ENCODE data around the gene MSH3.
"Not testable (repeated sequence)": the region's sequence is repeated elsewhere in the genome, so short reads cannot be mapped to it uniquely, and the experiment has no call there.

MSH3 gene

DNA sequence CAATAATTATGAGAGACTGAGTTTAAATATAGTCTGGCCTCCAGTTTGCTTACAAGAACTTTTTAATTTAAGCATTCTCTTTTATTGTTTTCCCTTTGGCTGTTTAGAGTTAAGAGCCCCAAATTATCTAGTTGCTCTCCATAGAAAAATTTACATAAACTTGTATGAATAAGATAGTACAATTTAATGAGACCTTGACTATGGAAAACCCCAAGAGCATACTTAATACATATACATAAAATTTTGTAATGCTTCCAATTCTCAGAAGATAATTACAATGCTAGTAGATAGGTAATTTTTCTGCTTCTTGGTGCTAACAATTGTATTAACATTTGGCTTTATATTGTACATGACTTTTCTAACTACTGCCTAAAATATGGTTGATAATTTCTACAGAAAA is 20.3 kb upstream of the MSH3 start:
- Mint-ChIP-seq H3K4me1 (no peaks in the 10 kb centered on the region), H3K27me3 (no peaks in the 10 kb centered on the region), H3K27ac (no peak overlapping the region), H3K9me3 (no peaks in the 10 kb centered on the region), H3K4me3 (no peak overlapping the region), H3K36me3 (peaks cover 73% of the 10 kb centered on the region)
- ATAC-seq = no peak

- no peak for ATAC-seq
- Mint-ChIP-seq H3K4me1 (no peaks in the 10 kb centered on the region), H3K27me3 (no peaks in the 10 kb centered on the region), H3K36me3 (peaks cover 89% of the 10 kb centered on the region), H3K27ac (no peak overlapping the region), H3K9me3 (no peaks in the 10 kb centered on the region), H3K4me3 (no peak overlapping the region)
Measured at GRCh38 chr5:80641353-80641752, 13.1 kb upstream of the MSH3 start.

DNA sequence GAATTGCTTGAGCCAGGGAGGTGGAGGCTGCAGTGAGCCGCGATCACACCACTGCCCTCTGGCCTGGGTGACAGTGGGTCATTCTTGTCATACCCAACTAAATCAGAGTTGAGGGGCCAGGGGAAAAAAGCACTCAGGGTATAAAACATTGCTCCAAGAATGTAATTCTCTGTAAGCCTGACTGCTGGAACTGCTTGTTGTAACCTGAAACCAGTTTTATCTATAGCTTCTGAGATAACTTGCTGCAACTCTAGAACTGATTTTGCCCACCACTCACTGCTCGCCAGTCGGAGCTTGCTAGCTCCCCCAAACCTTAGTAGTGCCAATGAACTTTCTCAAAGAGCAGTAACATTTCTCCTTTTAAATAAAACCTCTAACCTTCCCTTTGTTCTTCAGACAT is 9.6 kb upstream of the MSH3 start:
- Mint-ChIP-seq H3K27me3 (no peaks in the 10 kb centered on the region), H3K27ac (no peak overlapping the region), H3K36me3 (peaks cover 81% of the 10 kb centered on the region), H3K4me1 (peaks cover 6% of the 10 kb centered on the region), H3K4me3 (no peak overlapping the region), H3K9me3 (no peaks in the 10 kb centered on the region)
- ATAC-seq = no peak

GRCh38 chr5:80646926-80647325 is 7.5 kb upstream of the MSH3 start:
- no peak overlapping the region for H3K27ac Mint-ChIP-seq
- ATAC-seq = no peak
- no peaks in the 10 kb centered on the region for H3K9me3 Mint-ChIP-seq
- peaks cover 6% of the 10 kb centered on the region for H3K4me1 Mint-ChIP-seq
- H3K4me3 Mint-ChIP-seq = no peak overlapping the region
- H3K27me3 Mint-ChIP-seq = no peaks in the 10 kb centered on the region
- peaks cover 61% of the 10 kb centered on the region for H3K36me3 Mint-ChIP-seq

DNA sequence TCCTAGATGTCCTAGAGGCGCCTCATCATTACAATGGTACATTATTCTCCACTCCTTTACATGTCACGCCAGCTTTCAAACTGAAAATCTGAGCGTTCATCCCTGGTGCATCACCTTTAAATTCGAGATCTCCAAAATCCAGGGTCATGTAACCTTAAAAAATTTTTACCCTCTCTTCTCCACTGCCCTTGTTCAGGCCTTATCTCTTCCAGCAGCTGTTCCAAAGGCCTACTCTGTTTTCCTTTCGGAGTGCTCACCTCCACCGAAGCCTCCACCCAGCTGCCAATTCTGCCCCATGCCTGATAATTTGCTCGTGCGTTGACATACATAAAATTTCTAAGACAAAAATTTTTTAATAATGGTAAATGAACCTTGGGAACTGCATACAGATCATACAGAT is 950 bp upstream of the MSH3 start:
- peaks cover 25% of the 10 kb centered on the region for H3K4me1 Mint-ChIP-seq
- H3K27ac Mint-ChIP-seq = peak overlapping the region; percentile 94
- H3K27me3 Mint-ChIP-seq = no peaks in the 10 kb centered on the region
- peak overlapping the region; percentile 87 for H3K4me3 Mint-ChIP-seq
- peaks cover 25% of the 10 kb centered on the region for H3K36me3 Mint-ChIP-seq
- no peaks in the 10 kb centered on the region for H3K9me3 Mint-ChIP-seq
- ATAC-seq = no peak

- H3K4me1 Mint-ChIP-seq = peaks cover 25% of the 10 kb centered on the region
- peaks cover 24% of the 10 kb centered on the region for H3K36me3 Mint-ChIP-seq
- peak overlapping the region; percentile 94 for H3K27ac Mint-ChIP-seq
- H3K9me3 Mint-ChIP-seq = no peaks in the 10 kb centered on the region
- no peak for ATAC-seq
- H3K27me3 Mint-ChIP-seq = no peaks in the 10 kb centered on the region
- H3K4me3 Mint-ChIP-seq = peak overlapping the region; percentile 87
Measured at GRCh38 chr5:80654054-80654390, 430 bp upstream of the MSH3 start.

DNA sequence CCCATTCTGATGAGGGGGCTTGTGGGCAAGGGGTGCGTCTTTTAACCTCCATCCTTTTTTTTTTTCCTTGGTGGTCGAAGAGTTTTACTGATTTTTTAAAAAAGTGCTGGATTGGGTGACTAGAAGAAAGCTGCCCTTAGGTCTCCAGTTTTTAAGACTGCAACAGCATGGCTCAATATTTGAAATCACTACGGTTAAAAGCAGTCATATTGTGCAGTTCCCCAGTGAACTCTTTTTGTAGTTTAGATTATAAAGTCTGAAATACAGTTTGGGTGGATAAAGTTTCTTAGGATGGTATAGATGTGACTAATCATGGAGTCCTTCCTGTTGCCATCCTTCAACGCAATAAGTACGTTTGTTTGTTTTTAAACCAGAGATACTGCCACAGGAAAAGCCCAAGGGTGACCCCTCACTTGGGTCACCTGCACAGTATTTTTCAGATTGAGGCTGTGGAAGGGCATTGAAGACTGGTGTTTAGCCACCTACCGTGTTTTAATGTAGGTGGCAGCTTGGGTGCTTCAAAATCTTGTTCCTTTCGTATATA is 851 bp downstream of the MSH3 start:
- peak overlapping the region; percentile 87 for H3K4me3 Mint-ChIP-seq
- no peak for ATAC-seq
- H3K9me3 Mint-ChIP-seq = no peaks in the 10 kb centered on the region
- peak overlapping the region; percentile 94 for H3K27ac Mint-ChIP-seq
- H3K27me3 Mint-ChIP-seq = no peaks in the 10 kb centered on the region
- H3K4me1 Mint-ChIP-seq = peaks cover 25% of the 10 kb centered on the region
- H3K36me3 Mint-ChIP-seq = peaks cover 36% of the 10 kb centered on the region

DNA sequence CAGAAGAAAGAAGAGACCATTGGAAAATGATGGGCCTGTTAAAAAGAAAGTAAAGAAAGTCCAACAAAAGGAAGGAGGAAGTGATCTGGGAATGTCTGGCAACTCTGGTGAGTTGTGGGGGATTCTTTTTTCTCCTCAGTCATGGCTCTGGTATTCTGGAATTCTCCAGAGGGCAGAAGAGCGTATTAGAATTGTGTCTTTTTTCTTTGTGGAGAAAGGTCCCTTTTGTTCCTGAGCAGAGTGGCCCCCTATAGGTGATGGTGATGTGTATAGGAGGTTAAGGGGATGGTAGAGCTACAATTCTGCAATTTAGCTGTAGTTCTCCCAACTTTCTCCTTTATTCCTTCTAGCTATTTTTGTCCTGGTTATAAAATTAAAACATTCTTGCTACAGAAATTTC is 2.0 kb downstream of the MSH3 start:
- Mint-ChIP-seq H3K9me3 (no peaks in the 10 kb centered on the region), H3K4me1 (peaks cover 31% of the 10 kb centered on the region), H3K4me3 (peak overlapping the region; percentile 2), H3K27ac (peak overlapping the region; percentile 94), H3K36me3 (peaks cover 47% of the 10 kb centered on the region), H3K27me3 (no peaks in the 10 kb centered on the region)
- ATAC-seq = no peak

DNA sequence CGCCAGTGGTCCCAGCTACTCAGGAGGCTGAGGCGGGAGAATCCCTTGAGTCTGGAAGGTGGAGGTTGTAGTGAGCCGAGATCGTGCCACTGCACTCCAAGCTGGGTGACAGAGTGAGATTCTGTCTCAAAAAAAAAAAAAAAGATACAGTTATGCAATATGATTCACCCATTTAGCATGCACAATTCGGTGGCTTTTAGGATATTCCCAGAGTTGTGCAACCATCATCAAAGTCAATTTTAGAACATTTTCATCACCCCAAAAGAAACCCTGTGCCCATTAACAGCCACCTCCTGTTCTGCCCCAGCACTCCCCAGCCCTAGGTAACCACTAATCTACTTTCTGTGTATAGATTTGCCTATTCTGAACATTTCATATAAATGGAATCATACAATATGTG is 4.7 kb downstream of the MSH3 start:
- no peak for ATAC-seq
- H3K9me3 Mint-ChIP-seq = no peaks in the 10 kb centered on the region
- H3K4me3 Mint-ChIP-seq = no peak overlapping the region
- no peaks in the 10 kb centered on the region for H3K27me3 Mint-ChIP-seq
- H3K27ac Mint-ChIP-seq = no peak overlapping the region
- H3K4me1 Mint-ChIP-seq = peaks cover 18% of the 10 kb centered on the region
- H3K36me3 Mint-ChIP-seq = peaks cover 59% of the 10 kb centered on the region

GRCh38 chr5:80660661-80661060 is 6.2 kb downstream of the MSH3 start:
- not testable (repeated sequence) for H3K27me3 Mint-ChIP-seq, ATAC-seq, H3K9me3 Mint-ChIP-seq, H3K4me3 Mint-ChIP-seq, H3K4me1 Mint-ChIP-seq, H3K27ac Mint-ChIP-seq
- H3K36me3 Mint-ChIP-seq = peaks cover 74% of the 10 kb centered on the region

GRCh38 chr5:80662108-80662507 is 7.7 kb downstream of the MSH3 start:
- ATAC-seq = no peak
- Mint-ChIP-seq H3K9me3 (no peaks in the 10 kb centered on the region), H3K4me3 (no peak overlapping the region), H3K36me3 (peaks cover 73% of the 10 kb centered on the region), H3K4me1 (peaks cover 6% of the 10 kb centered on the region), H3K27me3 (no peaks in the 10 kb centered on the region), H3K27ac (no peak overlapping the region)

GRCh38 chr5:80665057-80665456 is 10.6 kb downstream of the MSH3 start:
- Mint-ChIP-seq H3K27ac (no peak overlapping the region), H3K9me3 (no peaks in the 10 kb centered on the region), H3K4me1 (peaks cover 25% of the 10 kb centered on the region), H3K4me3 (no peak overlapping the region), H3K36me3 (peaks cover 61% of the 10 kb centered on the region), H3K27me3 (no peaks in the 10 kb centered on the region)
- ATAC-seq = no peak

DNA sequence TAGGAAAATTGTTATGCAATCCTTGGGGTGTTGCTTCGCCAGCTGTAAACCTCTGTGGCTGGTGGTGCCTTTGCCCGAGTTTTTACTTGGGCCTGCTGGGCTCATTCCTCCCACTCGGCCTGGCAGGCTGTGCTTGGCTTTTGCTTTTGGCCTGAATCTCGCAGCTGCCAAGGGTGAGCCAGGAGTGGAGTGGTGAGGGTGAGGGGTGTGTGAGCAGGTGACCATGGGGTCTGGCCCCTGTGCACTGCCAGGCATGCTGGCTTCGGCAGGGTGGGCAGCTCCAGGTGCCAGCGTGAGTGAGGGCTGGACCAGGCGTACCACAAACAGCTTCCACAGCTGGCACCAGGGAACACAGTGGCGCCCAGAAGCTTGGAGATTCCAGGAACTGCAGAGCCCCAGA is 12.9 kb downstream of the MSH3 start:
- H3K36me3 Mint-ChIP-seq = peaks cover 44% of the 10 kb centered on the region
- no peaks in the 10 kb centered on the region for H3K27me3 Mint-ChIP-seq
- peaks cover 19% of the 10 kb centered on the region for H3K4me1 Mint-ChIP-seq
- no peaks in the 10 kb centered on the region for H3K9me3 Mint-ChIP-seq
- no peak overlapping the region for H3K4me3 Mint-ChIP-seq
- no peak for ATAC-seq
- H3K27ac Mint-ChIP-seq = peak overlapping the region; percentile 81

DNA sequence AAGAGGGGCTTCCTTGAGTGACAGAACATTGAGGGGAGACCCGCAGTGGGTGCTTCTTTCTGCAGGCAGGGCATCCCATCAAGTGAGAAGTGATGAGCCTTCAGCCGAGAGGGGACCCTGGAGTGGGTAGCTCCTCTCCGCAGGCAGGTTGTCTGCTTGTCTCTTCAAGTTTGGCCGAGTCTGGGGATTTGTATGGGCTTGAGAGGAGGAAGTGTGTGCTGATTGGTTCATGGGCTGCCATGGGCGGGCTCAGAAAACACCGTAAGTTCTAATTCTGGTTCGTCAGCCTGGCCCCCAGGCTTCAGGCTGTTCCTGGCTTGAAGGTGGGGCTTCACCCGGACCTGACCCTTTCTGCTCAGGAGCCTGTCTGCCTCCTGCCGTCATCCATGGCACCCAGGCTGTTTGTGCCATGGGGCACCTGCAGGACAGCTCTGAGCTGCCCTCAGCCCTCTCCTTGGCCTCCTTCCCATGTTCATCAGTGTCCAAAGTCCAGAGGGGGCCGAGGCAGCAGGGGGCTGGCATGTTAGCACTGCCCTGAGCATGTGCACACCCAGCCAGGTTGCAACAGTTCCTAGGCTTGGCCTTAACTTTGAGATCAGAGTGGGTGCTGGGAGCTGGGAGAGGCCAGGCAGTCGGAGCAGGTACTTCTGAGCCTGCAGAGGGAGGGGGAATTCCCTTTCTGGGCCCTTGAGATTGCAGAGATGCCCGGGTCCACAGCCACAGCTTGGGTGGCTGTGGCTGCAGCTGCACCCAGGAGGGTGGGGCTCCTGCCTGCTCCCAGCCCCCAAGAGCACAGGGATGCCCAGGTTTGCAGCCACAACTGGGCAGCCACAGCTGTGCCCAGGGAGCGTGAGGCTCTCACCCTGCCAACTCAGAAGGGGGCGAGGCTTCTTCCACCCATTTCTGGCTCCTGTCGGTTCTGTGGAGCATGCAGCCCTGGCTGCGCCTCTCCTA is 13.8 kb downstream of the MSH3 start:
- H3K4me3 Mint-ChIP-seq = peak overlapping the region; percentile 77
- ATAC-seq = peak; percentile 95
- no peaks in the 10 kb centered on the region for H3K9me3 Mint-ChIP-seq
- H3K27me3 Mint-ChIP-seq = no peaks in the 10 kb centered on the region
- peak overlapping the region; percentile 81 for H3K27ac Mint-ChIP-seq
- peaks cover 43% of the 10 kb centered on the region for H3K36me3 Mint-ChIP-seq
- H3K4me1 Mint-ChIP-seq = peaks cover 19% of the 10 kb centered on the region

GRCh38 chr5:80672140-80672736 is 17.8 kb downstream of the MSH3 start:
- Mint-ChIP-seq H3K9me3 (no peaks in the 10 kb centered on the region), H3K4me1 (peaks cover 19% of the 10 kb centered on the region), H3K4me3 (no peak overlapping the region), H3K27me3 (no peaks in the 10 kb centered on the region), H3K36me3 (peaks cover 32% of the 10 kb centered on the region), H3K27ac (no peak overlapping the region)
- ATAC-seq = no peak

DNA sequence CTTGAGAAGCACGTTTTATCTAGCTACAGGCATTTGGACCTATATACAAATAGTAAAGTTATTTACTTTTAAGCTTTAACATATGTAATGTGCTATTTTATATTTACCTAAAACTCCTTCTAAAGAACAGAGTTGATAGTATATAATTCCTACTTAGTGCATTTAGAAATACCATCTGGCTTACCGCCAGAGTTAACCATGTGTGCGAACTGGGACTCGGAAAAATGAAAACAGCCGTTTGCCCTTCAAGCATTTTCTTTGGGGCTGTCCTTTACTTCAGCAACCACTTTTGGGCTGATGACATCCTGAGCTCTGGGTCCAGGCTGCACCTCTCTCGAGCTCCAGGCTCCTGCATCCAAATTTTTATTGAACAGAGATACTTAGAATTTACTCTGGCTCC is 22.3 kb downstream of the MSH3 start:
- H3K9me3 Mint-ChIP-seq = no peaks in the 10 kb centered on the region
- no peak overlapping the region for H3K27ac Mint-ChIP-seq
- H3K27me3 Mint-ChIP-seq = no peaks in the 10 kb centered on the region
- no peak for ATAC-seq
- no peaks in the 10 kb centered on the region for H3K4me1 Mint-ChIP-seq
- no peak overlapping the region for H3K4me3 Mint-ChIP-seq
- H3K36me3 Mint-ChIP-seq = peaks cover 46% of the 10 kb centered on the region
